HepG2 (cell line): Measurements from ENCODE around the gene PTPRD.

ENCODE experiments used
- ATF7 ChIP-seq, 2 experiments: fragments of 450-650 bp in 1 of 2; sonication (generic) in 1 of 2; formaldehyde crosslinking in 1 of 2; IDR thresholded peaks; 2 replicates each; pipeline versions ENCODE4 v1.4.0 to v1.6.1; 2016 to 2020; ENCODE audit warnings: antibody characterized with exemption in 1 of 2, mild to moderate bottlenecking in 1 of 2, missing genetic modification reagents in 1 of 2
- FOXM1 ChIP-seq: sonication (generic); formaldehyde crosslinking; IDR thresholded peaks from 2 replicates; pipeline ENCODE4 v1.5.0; 2020; ENCODE audit warnings: missing genetic modification reagents
- GABPA ChIP-seq, 2 experiments: IDR thresholded peaks; 2 replicates each; pipeline ENCODE4 v1.6.1; 2011 to 2016; ENCODE audit warnings: low read depth in 2 of 2, low read length in 1 of 2, missing biosample characterization in 1 of 2, missing genetic modification characterization in 1 of 2
- JUN ChIP-seq: sonication (generic); formaldehyde crosslinking; IDR thresholded peaks from 2 replicates; pipeline ENCODE4 v1.4.0; 2020; ENCODE audit warnings: mild to moderate bottlenecking, missing genetic modification reagents
- KLF16 ChIP-seq, 2 experiments: sonication (generic) in 1 of 2; formaldehyde crosslinking in 1 of 2; IDR thresholded peaks; 2 replicates each; pipeline versions ENCODE4 v1.6.1 to v1.8.0; 2016 to 2023; ENCODE audit warnings: missing genetic modification reagents in 2 of 2, missing compliant biosample characterization in 1 of 2
- NCOR1 ChIP-seq: fragments of 200-600 bp; sonication (generic); IDR thresholded peaks from 2 replicates; pipeline ENCODE4 v1.7.0; 2017; ENCODE audit warnings: antibody characterized with exemption, low read length, borderline replicate concordance
- NONO ChIP-seq, 2 experiments: fragments of 450-650 bp in 1 of 2; sonication (generic) in 1 of 2; formaldehyde crosslinking in 1 of 2; IDR thresholded peaks in 1 of 2; conservative IDR thresholded peaks in 1 of 2; 2 replicates each; pipeline versions ENCODE4 v1.6.1 to v1.8.0; 2017 to 2022; ENCODE audit warnings: mild to moderate bottlenecking in 1 of 2, missing genetic modification reagents in 1 of 2, moderate library complexity in 1 of 2
- PCBP1 ChIP-seq: fragments of 200-400 bp; formaldehyde crosslinking; IDR thresholded peaks from 2 replicates; pipeline ENCODE4 v1.6.1; 2017; ENCODE audit warnings: mild to moderate bottlenecking, low read depth, low read length, borderline replicate concordance
- PTBP1 ChIP-seq: fragments of 200-400 bp; formaldehyde crosslinking; IDR thresholded peaks from 2 replicates; pipeline ENCODE4 v1.6.1; 2018; ENCODE audit warnings: low read length, low read depth; ENCODE audit not compliant: poor library complexity, severe bottlenecking
- TF ChIP-seq, protein P1 (sequence below): sonication (generic); formaldehyde crosslinking; conservative IDR thresholded peaks from 2 replicates; pipeline ENCODE4 v1.8.0; 2022; ENCODE audit warnings: low read depth, missing genetic modification reagents
- TF ChIP-seq, protein P2 (sequence below): IDR thresholded peaks from 2 replicates; pipeline ENCODE4 v1.6.1; 2012; ENCODE audit warnings: inconsistent platforms
- TF ChIP-seq, protein P3 (sequence below): sonication (generic); formaldehyde crosslinking; IDR thresholded peaks from one replicate; pipeline ENCODE4 v1.5.1; 2020; ENCODE audit warnings: mild to moderate bottlenecking, missing genetic modification reagents; ENCODE audit errors: not compliant biosample characterization

DNA sequence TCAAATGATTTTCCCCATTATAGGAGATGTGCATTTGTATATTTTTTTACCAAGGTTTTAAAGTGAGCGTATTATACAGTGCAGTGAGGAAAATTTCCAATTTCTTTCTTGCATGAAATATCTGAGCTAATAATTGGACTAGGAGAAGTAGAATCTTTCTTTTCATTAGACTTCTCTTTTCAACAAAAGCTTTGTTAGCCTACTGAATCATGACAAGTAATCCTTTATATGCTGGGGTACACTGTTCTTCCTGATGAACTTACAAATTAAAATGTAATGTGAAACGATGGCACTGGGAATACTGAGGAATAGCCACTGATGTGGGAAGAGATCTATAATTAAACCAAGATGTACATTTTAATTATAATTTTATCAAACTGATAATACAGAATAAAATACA, 829.6 kb downstream of the PTPRD start:
- no peak for TF ChIP-seq GABPA (IDR thresholded peaks at IDR 0.05; ENCODE audit: low read depth, low read length)
- TF ChIP-seq GABPA (CRISPR knock-in tag; IDR thresholded peaks at IDR 0.05; ENCODE audit: low read depth), result no peak
- TF ChIP-seq KLF16 (CRISPR knock-in tag; IDR thresholded peaks at IDR 0.05), result no peak
- no peak for TF ChIP-seq NONO (IDR thresholded peaks at IDR 0.05)
- TF ChIP-seq NONO (CRISPR knock-in tag; conservative IDR thresholded peaks at IDR 0.05), result no peak
- TF ChIP-seq, protein P1, sequence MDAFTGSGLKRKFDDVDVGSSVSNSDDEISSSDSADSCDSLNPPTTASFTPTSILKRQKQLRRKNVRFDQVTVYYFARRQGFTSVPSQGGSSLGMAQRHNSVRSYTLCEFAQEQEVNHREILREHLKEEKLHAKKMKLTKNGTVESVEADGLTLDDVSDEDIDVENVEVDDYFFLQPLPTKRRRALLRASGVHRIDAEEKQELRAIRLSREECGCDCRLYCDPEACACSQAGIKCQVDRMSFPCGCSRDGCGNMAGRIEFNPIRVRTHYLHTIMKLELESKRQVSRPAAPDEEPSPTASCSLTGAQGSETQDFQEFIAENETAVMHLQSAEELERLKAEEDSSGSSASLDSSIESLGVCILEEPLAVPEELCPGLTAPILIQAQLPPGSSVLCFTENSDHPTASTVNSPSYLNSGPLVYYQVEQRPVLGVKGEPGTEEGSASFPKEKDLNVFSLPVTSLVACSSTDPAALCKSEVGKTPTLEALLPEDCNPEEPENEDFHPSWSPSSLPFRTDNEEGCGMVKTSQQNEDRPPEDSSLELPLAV (CRISPR knock-in tag), result no peak
- TF ChIP-seq, protein P2, sequence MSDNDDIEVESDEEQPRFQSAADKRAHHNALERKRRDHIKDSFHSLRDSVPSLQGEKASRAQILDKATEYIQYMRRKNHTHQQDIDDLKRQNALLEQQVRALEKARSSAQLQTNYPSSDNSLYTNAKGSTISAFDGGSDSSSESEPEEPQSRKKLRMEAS, result no peak
- no peak for TF ChIP-seq PCBP1
- TF ChIP-seq, protein P3, sequence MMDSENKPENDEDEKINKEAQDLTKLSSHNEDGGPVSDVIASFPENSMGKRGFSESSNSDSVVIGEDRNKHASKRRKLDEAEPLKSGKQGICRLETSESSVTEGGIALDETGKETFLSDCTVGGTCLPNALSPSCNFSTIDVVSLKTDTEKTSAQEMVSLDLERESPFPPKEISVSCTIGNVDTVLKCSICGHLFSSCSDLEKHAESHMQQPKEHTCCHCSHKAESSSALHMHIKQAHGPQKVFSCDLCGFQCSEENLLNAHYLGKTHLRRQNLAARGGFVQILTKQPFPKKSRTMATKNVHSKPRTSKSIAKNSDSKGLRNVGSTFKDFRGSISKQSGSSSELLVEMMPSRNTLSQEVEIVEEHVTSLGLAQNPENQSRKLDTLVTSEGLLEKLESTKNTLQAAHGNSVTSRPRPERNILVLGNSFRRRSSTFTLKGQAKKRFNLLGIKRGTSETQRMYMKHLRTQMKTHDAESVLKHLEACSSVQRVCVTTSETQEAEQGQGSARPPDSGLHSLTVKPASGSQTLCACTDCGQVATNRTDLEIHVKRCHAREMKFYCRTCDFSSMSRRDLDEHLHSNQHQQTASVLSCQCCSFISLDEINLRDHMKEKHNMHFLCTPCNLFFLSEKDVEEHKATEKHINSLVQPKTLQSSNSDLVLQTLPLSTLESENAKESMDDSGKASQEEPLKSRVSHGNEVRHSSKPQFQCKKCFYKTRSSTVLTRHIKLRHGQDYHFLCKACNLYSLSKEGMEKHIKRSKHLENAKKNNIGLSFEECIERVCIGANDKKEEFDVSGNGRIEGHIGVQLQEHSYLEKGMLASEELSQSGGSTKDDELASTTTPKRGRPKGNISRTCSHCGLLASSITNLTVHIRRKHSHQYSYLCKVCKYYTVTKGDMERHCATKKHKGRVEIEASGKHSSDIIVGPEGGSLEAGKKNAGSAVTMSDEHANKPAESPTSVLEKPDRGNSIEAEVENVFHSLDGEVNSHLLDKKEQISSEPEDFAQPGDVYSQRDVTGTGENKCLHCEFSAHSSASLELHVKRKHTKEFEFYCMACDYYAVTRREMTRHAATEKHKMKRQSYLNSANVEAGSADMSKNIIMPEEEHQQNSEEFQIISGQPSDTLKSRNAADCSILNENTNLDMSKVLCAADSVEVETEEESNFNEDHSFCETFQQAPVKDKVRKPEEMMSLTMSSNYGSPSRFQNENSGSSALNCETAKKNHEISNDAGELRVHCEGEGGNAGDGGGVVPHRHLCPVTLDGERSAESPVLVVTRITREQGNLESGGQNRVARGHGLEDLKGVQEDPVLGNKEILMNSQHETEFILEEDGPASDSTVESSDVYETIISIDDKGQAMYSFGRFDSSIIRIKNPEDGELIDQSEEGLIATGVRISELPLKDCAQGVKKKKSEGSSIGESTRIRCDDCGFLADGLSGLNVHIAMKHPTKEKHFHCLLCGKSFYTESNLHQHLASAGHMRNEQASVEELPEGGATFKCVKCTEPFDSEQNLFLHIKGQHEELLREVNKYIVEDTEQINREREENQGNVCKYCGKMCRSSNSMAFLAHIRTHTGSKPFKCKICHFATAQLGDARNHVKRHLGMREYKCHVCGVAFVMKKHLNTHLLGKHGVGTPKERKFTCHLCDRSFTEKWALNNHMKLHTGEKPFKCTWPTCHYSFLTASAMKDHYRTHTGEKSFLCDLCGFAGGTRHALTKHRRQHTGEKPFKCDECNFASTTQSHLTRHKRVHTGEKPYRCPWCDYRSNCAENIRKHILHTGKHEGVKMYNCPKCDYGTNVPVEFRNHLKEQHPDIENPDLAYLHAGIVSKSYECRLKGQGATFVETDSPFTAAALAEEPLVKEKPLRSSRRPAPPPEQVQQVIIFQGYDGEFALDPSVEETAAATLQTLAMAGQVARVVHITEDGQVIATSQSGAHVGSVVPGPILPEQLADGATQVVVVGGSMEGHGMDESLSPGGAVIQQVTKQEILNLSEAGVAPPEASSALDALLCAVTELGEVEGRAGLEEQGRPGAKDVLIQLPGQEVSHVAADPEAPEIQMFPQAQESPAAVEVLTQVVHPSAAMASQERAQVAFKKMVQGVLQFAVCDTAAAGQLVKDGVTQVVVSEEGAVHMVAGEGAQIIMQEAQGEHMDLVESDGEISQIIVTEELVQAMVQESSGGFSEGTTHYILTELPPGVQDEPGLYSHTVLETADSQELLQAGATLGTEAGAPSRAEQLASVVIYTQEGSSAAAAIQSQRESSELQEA (CRISPR knock-in tag), result no peak
- no peak for TF ChIP-seq PTBP1
- no peak for TF ChIP-seq ATF7 (IDR thresholded peaks at IDR 0.05)
- no peak for TF ChIP-seq ATF7 (CRISPR knock-in tag; IDR thresholded peaks at IDR 0.05)
- no peak for TF ChIP-seq FOXM1
- no peak for TF ChIP-seq NCOR1
- TF ChIP-seq JUN (CRISPR knock-in tag), result no peak
